ENCODE data around the gene TMEM14A. TPM values are rescaled to one million over a fixed set of nuclear protein-coding genes. Genes with fewer than 3 reads are reported as not detected.

Gene TMEM14A
- total RNA-seq, 1 experiment from 2014 or later, result 7.3 TPM

DNA sequence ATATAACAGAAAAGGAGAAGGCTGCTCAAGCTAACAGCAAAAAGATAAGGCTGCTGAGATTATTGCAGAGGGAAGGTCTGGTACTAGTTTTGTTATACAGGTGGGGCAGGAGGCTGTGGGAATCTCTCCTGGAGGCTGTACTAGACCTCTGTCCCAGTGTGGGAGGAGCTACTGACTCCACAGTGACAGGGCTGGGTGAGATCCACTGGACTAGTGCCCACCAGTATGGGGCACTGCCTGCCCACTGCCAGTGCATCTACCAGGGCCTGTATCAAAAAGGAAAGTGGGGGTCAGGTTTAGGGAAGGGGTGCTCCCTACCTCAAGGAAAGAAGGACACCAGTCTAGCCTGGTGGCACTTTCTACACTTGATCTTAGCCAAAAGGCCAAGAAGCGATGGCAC is 62.3 kb downstream of the TMEM14A start:
- Histone ChIP-seq H3K27me3 (ENCODE audit: insufficient read depth, low read length) (no peaks in the 10 kb centered on the region), H3K4me1 (ENCODE audit: insufficient read depth, low read length) (peaks cover 2% of the 10 kb centered on the region; the same call in 1 of the 2 replicates), H4K8ac (replicated peaks; ENCODE audit: insufficient read length, low read depth, low read length) (no peak overlapping the region), H4K91ac (ENCODE audit: insufficient read length, low read depth, low read length) (no peak overlapping the region), H2BK15ac (ENCODE audit: low read depth, low read length) (no peak overlapping the region), H3K56ac (ENCODE audit: insufficient read length, low read depth, low read length) (no peak overlapping the region), H3K4ac (ENCODE audit: low read depth, low read length) (no peak overlapping the region), H3K9me3 (ENCODE audit: control insufficient read depth, low read depth, low read length) (no peaks in the 10 kb centered on the region), H3K23ac (ENCODE audit: insufficient read length, low read depth, low read length) (no peak overlapping the region), H2AFZ (ENCODE audit: low read length) (no peak overlapping the region), H3K79me1 (ENCODE audit: insufficient read depth, low read depth, low read length, poor library complexity, severe bottlenecking) (no peaks in the 10 kb centered on the region), H3K23me2 (ENCODE audit: insufficient read length, low read depth, low read length, poor library complexity, severe bottlenecking) (no peaks in the 10 kb centered on the region), H4K5ac (ENCODE audit: insufficient read length, low read depth, low read length) (no peak overlapping the region), H2BK120ac (ENCODE audit: low read depth, low read length, poor library complexity, severe bottlenecking) (no peak overlapping the region), H3K27ac (ENCODE audit: insufficient read length, low read depth, low read length) (no peak overlapping the region), H2BK5ac (ENCODE audit: insufficient read length, low read length) (no peak overlapping the region), H3K79me2 (ENCODE audit: insufficient read depth, low read length) (no peaks in the 10 kb centered on the region), H3K14ac (ENCODE audit: insufficient read depth, low read length) (no peak overlapping the region), H2BK12ac (ENCODE audit: insufficient read length, low read depth, low read length) (no peak overlapping the region), H3K18ac (ENCODE audit: insufficient read length, low read depth, low read length) (no peak overlapping the region), H3K4me2 (ENCODE audit: insufficient read depth, insufficient read length, low read length) (no peak overlapping the region), H4K20me1 (ENCODE audit: control insufficient read depth, insufficient read depth, insufficient read length) (no peaks in the 10 kb centered on the region), H3T11ph (ENCODE audit: low read length) (no peak overlapping the region), H2AK5ac (ENCODE audit: insufficient read length, low read length) (no peak overlapping the region), H3K9ac (ENCODE audit: extremely low read depth, insufficient read length, low read length) (no peak overlapping the region), H2BK20ac (ENCODE audit: low read depth, low read length, poor library complexity, severe bottlenecking) (no peak overlapping the region)
- Mint-ChIP-seq H3K36me3 (ENCODE audit: insufficient read depth in 1 of 3, low read depth in 3 of 3) (no peaks in the 10 kb centered on the region; a peak in 3 of 7 replicates), H3K4me1 (peaks cover 47 to 53% of the 10 kb centered on the region in 2 experiments), H3K4me3 (no peak overlapping the region), H3K9me3 (no peaks in the 10 kb centered on the region), H3K27ac (no peak overlapping the region; a peak in 1 of 7 replicates), H3K27me3 (ENCODE audit: low read depth) (peaks cover 11% of the 10 kb centered on the region)
- no peak for DNase-seq
- no CpG with 5 or more reads among the region's 1 CpG for WGBS (ENCODE audit: extremely low coverage, insufficient read length, low lambda C conversion rate)
- TF ChIP-seq, protein P1, sequence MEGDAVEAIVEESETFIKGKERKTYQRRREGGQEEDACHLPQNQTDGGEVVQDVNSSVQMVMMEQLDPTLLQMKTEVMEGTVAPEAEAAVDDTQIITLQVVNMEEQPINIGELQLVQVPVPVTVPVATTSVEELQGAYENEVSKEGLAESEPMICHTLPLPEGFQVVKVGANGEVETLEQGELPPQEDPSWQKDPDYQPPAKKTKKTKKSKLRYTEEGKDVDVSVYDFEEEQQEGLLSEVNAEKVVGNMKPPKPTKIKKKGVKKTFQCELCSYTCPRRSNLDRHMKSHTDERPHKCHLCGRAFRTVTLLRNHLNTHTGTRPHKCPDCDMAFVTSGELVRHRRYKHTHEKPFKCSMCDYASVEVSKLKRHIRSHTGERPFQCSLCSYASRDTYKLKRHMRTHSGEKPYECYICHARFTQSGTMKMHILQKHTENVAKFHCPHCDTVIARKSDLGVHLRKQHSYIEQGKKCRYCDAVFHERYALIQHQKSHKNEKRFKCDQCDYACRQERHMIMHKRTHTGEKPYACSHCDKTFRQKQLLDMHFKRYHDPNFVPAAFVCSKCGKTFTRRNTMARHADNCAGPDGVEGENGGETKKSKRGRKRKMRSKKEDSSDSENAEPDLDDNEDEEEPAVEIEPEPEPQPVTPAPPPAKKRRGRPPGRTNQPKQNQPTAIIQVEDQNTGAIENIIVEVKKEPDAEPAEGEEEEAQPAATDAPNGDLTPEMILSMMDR (conservative IDR thresholded peaks at IDR 0.05), result no peak
